Loucy (cell line): ENCODE results near the gene RC3H1.

Experiments used
- EZH2phosphoT487 ChIP-seq: fragments of 200-600 bp; IDR thresholded peaks from 2 replicates; pipeline ENCODE4 v1.6.1; 2018; ENCODE audit warnings: antibody characterized with exemption, mild to moderate bottlenecking, moderate library complexity, borderline replicate concordance
- TF ChIP-seq, protein P1 (sequence below): fragments of 200-600 bp; sonication (generic); conservative IDR thresholded peaks from 2 replicates; pipeline ENCODE4 v1.5.1; 2014; ENCODE audit warnings: mild to moderate bottlenecking, antibody characterized with exemption, low read length

DNA sequence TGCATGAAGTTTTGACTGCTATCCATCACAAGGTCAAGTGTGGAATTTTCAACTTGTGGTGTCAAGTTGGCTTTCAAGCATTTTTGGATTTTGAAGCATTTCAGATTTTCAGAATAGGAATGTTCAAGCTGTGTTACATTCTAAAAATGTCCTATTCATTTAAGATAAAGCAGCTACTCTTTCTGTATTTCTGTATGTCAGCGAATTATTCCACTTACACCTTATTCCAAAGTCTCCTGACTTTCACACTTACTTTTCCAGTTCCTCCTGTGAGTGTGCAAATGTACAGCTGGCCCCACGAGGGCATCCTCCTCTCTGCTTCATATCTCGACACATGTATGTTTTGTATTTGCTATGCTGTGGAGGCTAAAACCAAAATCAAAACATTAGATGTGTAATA lies 51.9 kb downstream of the RC3H1 start:
- TF ChIP-seq, protein P1, sequence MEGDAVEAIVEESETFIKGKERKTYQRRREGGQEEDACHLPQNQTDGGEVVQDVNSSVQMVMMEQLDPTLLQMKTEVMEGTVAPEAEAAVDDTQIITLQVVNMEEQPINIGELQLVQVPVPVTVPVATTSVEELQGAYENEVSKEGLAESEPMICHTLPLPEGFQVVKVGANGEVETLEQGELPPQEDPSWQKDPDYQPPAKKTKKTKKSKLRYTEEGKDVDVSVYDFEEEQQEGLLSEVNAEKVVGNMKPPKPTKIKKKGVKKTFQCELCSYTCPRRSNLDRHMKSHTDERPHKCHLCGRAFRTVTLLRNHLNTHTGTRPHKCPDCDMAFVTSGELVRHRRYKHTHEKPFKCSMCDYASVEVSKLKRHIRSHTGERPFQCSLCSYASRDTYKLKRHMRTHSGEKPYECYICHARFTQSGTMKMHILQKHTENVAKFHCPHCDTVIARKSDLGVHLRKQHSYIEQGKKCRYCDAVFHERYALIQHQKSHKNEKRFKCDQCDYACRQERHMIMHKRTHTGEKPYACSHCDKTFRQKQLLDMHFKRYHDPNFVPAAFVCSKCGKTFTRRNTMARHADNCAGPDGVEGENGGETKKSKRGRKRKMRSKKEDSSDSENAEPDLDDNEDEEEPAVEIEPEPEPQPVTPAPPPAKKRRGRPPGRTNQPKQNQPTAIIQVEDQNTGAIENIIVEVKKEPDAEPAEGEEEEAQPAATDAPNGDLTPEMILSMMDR = no peak
- TF ChIP-seq EZH2phosphoT487 = no peak
